ENCODE results near the gene PET100.
A peak's percentile ranks its signal among the peaks of the same experiment; 100 is the strongest.

The PET100 gene

DNA sequence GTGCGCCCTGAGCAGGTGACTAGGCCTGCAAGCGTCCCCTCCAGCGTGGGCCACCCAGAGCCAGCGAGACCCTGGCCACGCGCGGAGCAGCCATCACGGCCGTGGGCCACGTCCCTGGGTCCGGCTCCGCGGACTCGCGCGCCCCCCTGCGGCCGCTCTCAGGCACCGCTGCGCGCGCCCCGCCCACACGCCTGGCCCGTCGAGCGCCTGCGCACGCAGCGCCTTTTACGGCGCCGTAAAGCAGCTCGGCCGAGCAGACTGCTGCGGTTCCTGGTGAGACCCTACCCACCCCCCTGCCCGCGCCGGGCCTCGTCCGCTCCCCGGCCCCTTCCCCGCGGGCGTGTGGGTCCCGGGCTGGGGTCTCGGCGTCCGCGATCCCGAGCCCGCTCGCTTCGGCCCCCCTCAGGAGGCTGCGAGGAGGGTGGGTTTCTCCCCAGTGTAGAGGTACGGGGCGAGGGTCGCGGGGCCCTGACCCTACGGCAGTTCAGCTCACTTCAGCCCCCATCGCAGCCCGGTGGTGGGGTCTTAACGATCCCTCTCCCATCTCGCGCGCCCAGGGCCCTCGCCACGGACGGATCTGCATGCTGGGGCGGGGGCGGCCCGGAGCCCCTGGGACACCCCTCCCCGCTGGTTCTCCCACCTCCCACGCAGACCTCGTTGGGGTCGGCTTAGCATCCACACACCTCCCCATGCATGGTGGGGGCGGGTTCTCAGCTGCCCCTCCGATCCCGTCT lies 51.2 kb downstream of the PET100 start, which contains the start of gene TRAPPC5:
TRAPPC5 (plus strand) TSS at position 228 of the 734 bp plus-strand sequence. CDS start 1,421 bp downstream, outside the sequence.
- peak; percentile 95 for DNase-seq
